Measurements from ENCODE around the gene ARRDC1. TPM values are rescaled to one million over a fixed set of nuclear protein-coding genes. Genes with fewer than 3 reads are reported as not detected.

The ARRDC1 gene
- polyA plus RNA-seq, 1 donor from 2014 or later, result 53.4 TPM

- Histone ChIP-seq H3K36me3 (ENCODE audit: insufficient read depth, low read length) (no peaks in the 10 kb centered on the region), H2AFZ (ENCODE audit: low read depth, low read length) (no peak overlapping the region), H4K20me1 (ENCODE audit: insufficient read depth) (no peaks in the 10 kb centered on the region), H3K9me2 (ENCODE audit: insufficient read depth, low read length) (no peaks in the 10 kb centered on the region), H3F3A (ENCODE audit: insufficient read depth, low read length, poor library complexity, severe bottlenecking) (no peaks in the 10 kb centered on the region), H3K79me2 (replicated peaks; ENCODE audit: insufficient read depth, low read length) (peaks cover 45% of the 10 kb centered on the region), H3K27me3 (ENCODE audit: insufficient read depth, low read depth, low read length) (no peaks in the 10 kb centered on the region), H3K27ac (ENCODE audit: low read length) (no peak overlapping the region), H3K9ac (ENCODE audit: low read length) (no peak overlapping the region), H3K4me2 (ENCODE audit: low read length) (no peak overlapping the region), H3K9me3 (ENCODE audit: low read length) (no peaks in the 10 kb centered on the region), H3K4me3 (ENCODE audit: low read length) (no peak overlapping the region)
- TF ChIP-seq EZH2 (IDR thresholded peaks at IDR 0.05; ENCODE audit: borderline replicate concordance, insufficient read depth, low read length, poor library complexity, severe bottlenecking) (no peak), TAF1 (IDR thresholded peaks at IDR 0.05; ENCODE audit: low read depth) (no peak), CTCF (IDR thresholded peaks at IDR 0.05; ENCODE audit: poor library complexity, severe bottlenecking) (no peak), REST (IDR thresholded peaks at IDR 0.05; ENCODE audit: borderline replicate concordance) (no peak), EP300 (conservative IDR thresholded peaks at IDR 0.05; ENCODE audit: poor library complexity, severe bottlenecking) (no peak), POLR2AphosphoS5 (IDR thresholded peaks at IDR 0.05) (no peak), MXI1 (conservative IDR thresholded peaks at IDR 0.05; ENCODE audit: poor library complexity, severe bottlenecking) (no peak), SMC3 (conservative IDR thresholded peaks at IDR 0.05; ENCODE audit: poor library complexity) (no peak), RAD21 (conservative IDR thresholded peaks at IDR 0.05) (no peak)
Measured at GRCh38 chr9:137650259-137650658, 44.8 kb downstream of the ARRDC1 start.

- Histone ChIP-seq H4K20me1 (ENCODE audit: insufficient read depth) (no peaks in the 10 kb centered on the region), H3K4me3 (ENCODE audit: low read length) (no peak overlapping the region), H3F3A (ENCODE audit: insufficient read depth, low read length, poor library complexity, severe bottlenecking) (no peaks in the 10 kb centered on the region)
Measured at GRCh38 chr9:137650779-137651178, 45.3 kb downstream of the ARRDC1 start.

More at GRCh38 chr9:137650779-137651178, 45.3 kb downstream of the ARRDC1 start:
- TF ChIP-seq SMC3 (conservative IDR thresholded peaks at IDR 0.05; ENCODE audit: poor library complexity) (no peak), CTCF (IDR thresholded peaks at IDR 0.05; ENCODE audit: poor library complexity, severe bottlenecking) (no peak), POLR2AphosphoS5 (IDR thresholded peaks at IDR 0.05) (no peak), EZH2 (IDR thresholded peaks at IDR 0.05; ENCODE audit: borderline replicate concordance, insufficient read depth, low read length, poor library complexity, severe bottlenecking) (no peak), REST (IDR thresholded peaks at IDR 0.05; ENCODE audit: borderline replicate concordance) (no peak), RAD21 (conservative IDR thresholded peaks at IDR 0.05) (no peak), EP300 (conservative IDR thresholded peaks at IDR 0.05; ENCODE audit: poor library complexity, severe bottlenecking) (no peak), TAF1 (IDR thresholded peaks at IDR 0.05; ENCODE audit: low read depth) (no peak), MXI1 (conservative IDR thresholded peaks at IDR 0.05; ENCODE audit: poor library complexity, severe bottlenecking) (no peak)
- Histone ChIP-seq H2AFZ (ENCODE audit: low read depth, low read length) (no peak overlapping the region), H3K9me2 (ENCODE audit: insufficient read depth, low read length) (no peaks in the 10 kb centered on the region), H3K9ac (ENCODE audit: low read length) (no peak overlapping the region), H3K27ac (ENCODE audit: low read length) (no peak overlapping the region), H3K27me3 (ENCODE audit: insufficient read depth, low read depth, low read length) (no peaks in the 10 kb centered on the region), H3K36me3 (ENCODE audit: insufficient read depth, low read length) (no peaks in the 10 kb centered on the region), H3K4me2 (ENCODE audit: low read length) (no peak overlapping the region), H3K9me3 (ENCODE audit: low read length) (no peaks in the 10 kb centered on the region), H3K79me2 (replicated peaks; ENCODE audit: insufficient read depth, low read length) (peaks cover 40% of the 10 kb centered on the region)
